Body of pancreas (tissue), 4 donors: ENCODE data around the gene PRR5L. TPM values are rescaled to one million over a fixed set of nuclear protein-coding genes. Genes with fewer than 3 reads are reported as not detected.

ENCODE experiments used
- ATAC-seq: fragments of 150-250 bp; one replicate; pipeline ENCODE4 v1.9.1; 2016
- DNase-seq, 4 donors: peaks; one replicate each; pipeline ENCODE4 v3.0.0-alpha.2; 2019
- H3K27ac ChIP-seq, 4 donors: fragments of 200-600 bp; sonication (generic); 1 replicate in 3 of 4; 2 replicates in 1 of 4; pipeline versions ENCODE4 v1.5.1 to v1.6.1; 2016 to 2019; ENCODE audit warnings: mild to moderate bottlenecking in 1 of 4, mixed read lengths in 1 of 4, moderate library complexity in 1 of 4
- H3K27me3 ChIP-seq, 2 donors: fragments of 200-600 bp; sonication (generic); one replicate each; pipeline ENCODE4 v1.6.0; 2016; ENCODE audit warnings: mild to moderate bottlenecking in 1 of 2
- H3K36me3 ChIP-seq, 2 donors: fragments of 200-600 bp; sonication (generic); replicated peaks in 1 of 2; 2 replicates each; pipeline ENCODE4 v1.5.1; 2016; ENCODE audit warnings: low read depth in 2 of 2; ENCODE audit not compliant: insufficient read depth in 1 of 2
- H3K4me1 ChIP-seq: fragments of 200-600 bp; sonication (generic); one replicate; pipeline ENCODE4 v1.6.0; 2016
- H3K4me3 ChIP-seq, 2 donors: fragments of 200-600 bp; sonication (generic); 1 replicate in 1 of 2; 2 replicates in 1 of 2; pipeline ENCODE4 v1.5.1; 2016 to 2019
- H3K9me3 ChIP-seq, 3 donors: fragments of 200-600 bp; sonication (generic); 1 replicate in 2 of 3; 2 replicates in 1 of 3; pipeline ENCODE4 v1.5.1; 2016
- CTCF ChIP-seq, 7 experiments: fragments of 450-650 bp in 4 of 7; fragments of 200-600 bp in 3 of 7; sonication (generic) in 3 of 7; IDR thresholded peaks; one replicate each; pipeline ENCODE4 v1.5.1; 2016 to 2019; ENCODE audit warnings: antibody characterized with exemption in 7 of 7
- POLR2A ChIP-seq, 3 donors: fragments of 450-650 bp; IDR thresholded peaks; one replicate each; pipeline ENCODE4 v1.6.1; 2016; ENCODE audit warnings: antibody characterized with exemption in 3 of 3, mild to moderate bottlenecking in 2 of 3
- WGBS, 2 donors: methylation state at CpG; one replicate each; pipeline ENCODE4 v1.1.5; 2017; 5-methylcytosine and 5-hydroxymethylcytosine counted together
- intact Hi-C: fragments of 100-400 bp; cut with DNase I; formaldehyde crosslinking; loops from one replicate; pipeline ENCODE4 v1.15.1; 2023
- total RNA-seq, 2 donors: library from RNA; depleted of rRNA; stranded (reverse); fragments of >200 nt; gene quantifications; one replicate each; pipeline ENCODE4 v1.1.0, GENCODE V29; 2016

PRR5L gene
- total RNA-seq, 2 donors from 2014 or later, result 2.6 to 3.0 TPM

GRCh38 chr11:36400766-36401455 lies 104.8 kb downstream of the PRR5L start:
- ATAC-seq (no peak), DNase-seq (no peak)
- Histone ChIP-seq H3K4me3 (no peak overlapping the region), H3K4me1 (no peaks in the 10 kb centered on the region), H3K27ac (no peak overlapping the region), H3K9me3 (no peaks in the 10 kb centered on the region), H3K36me3 (no peaks in the 10 kb centered on the region), H3K27me3 (no peaks in the 10 kb centered on the region)
- TF ChIP-seq CTCF (IDR thresholded peaks at IDR 0.05), result no peak
- TF ChIP-seq POLR2A (IDR thresholded peaks at IDR 0.05), result no peak
- intact Hi-C loops, result no loop called here
- WGBS, 2 donors, result 73 to 86% methylated on average over 6 to 21 of the region's 21 CpGs

GRCh38 chr11:36402568-36403170 lies 106.6 kb downstream of the PRR5L start:
- WGBS, 2 donors, result 60 to 68% methylated on average over 11 of the region's 11 CpGs
- TF ChIP-seq POLR2A (IDR thresholded peaks at IDR 0.05) (no peak), CTCF (IDR thresholded peaks at IDR 0.05) (no peak)
- H3K27ac ChIP-seq, result no peak overlapping the region

GRCh38 chr11:36403661-36404060 lies 107.6 kb downstream of the PRR5L start:
- no peaks in the 10 kb centered on the region for H3K4me1 ChIP-seq
- ATAC-seq (no peak), DNase-seq (no peak)
- H3K36me3 ChIP-seq, result no peaks in the 10 kb centered on the region
- WGBS, 2 donors, result 80 to 95% methylated on average over 1 of the region's 1 CpG
- no peaks in the 10 kb centered on the region for H3K27me3 ChIP-seq
- H3K27ac ChIP-seq, result no peak overlapping the region
- intact Hi-C loops, result no loop called here
- no peaks in the 10 kb centered on the region for H3K9me3 ChIP-seq
- H3K4me3 ChIP-seq, result no peak overlapping the region
- TF ChIP-seq POLR2A (IDR thresholded peaks at IDR 0.05) (no peak), CTCF (IDR thresholded peaks at IDR 0.05) (no peak)

More at GRCh38 chr11:36402568-36403170, 106.6 kb downstream of the PRR5L start:
- ATAC-seq (no peak), DNase-seq (no peak)
- no peak overlapping the region for H3K4me3 ChIP-seq
- intact Hi-C loops, result no loop called here
- no peaks in the 10 kb centered on the region for H3K4me1 ChIP-seq
- H3K27me3 ChIP-seq, result no peaks in the 10 kb centered on the region
- no peaks in the 10 kb centered on the region for H3K36me3 ChIP-seq
- no peaks in the 10 kb centered on the region for H3K9me3 ChIP-seq

GRCh38 chr11:36404831-36405230 lies 108.7 kb downstream of the PRR5L start:
- 75 to 85% methylated on average over 3 of the region's 3 CpGs for WGBS, 2 donors

More at GRCh38 chr11:36404831-36405230, 108.7 kb downstream of the PRR5L start:
- no peak overlapping the region for H3K27ac ChIP-seq
- no peaks in the 10 kb centered on the region for H3K9me3 ChIP-seq
- DNase-seq (no peak), ATAC-seq (no peak)
- H3K27me3 ChIP-seq, result no peaks in the 10 kb centered on the region
- TF ChIP-seq POLR2A (IDR thresholded peaks at IDR 0.05) (no peak), CTCF (IDR thresholded peaks at IDR 0.05) (no peak)
- intact Hi-C loops, result no loop called here
- H3K4me3 ChIP-seq, result no peak overlapping the region
- H3K36me3 ChIP-seq, result no peaks in the 10 kb centered on the region
- H3K4me1 ChIP-seq, result no peaks in the 10 kb centered on the region
